B cell (primary cell): ENCODE measurements around the gene PIBF1. TPM values are rescaled to one million over a fixed set of nuclear protein-coding genes. Genes with fewer than 3 reads are reported as not detected.

Source experiments
- ATAC-seq: fragments of 200-7000 bp; cut with Tn5 transposase; one replicate; pipeline ENCODE4 v1.10.0; 2021; ENCODE audit warnings: low read depth, mild to moderate bottlenecking, moderate number of reproducible peaks, moderate library complexity
- CTCF ChIA-PET: fragments of 350-600 bp; sonication (Branson Sonifier 250); formaldehyde crosslinking; loops from one replicate; lab custom pipeline; 2021; ENCODE audit warnings: antibody characterized with exemption, inconsistent platforms; lab: Charles Lee
- POLR2A ChIA-PET: fragments of 350-600 bp; sonication (Branson Sonifier 250); formaldehyde crosslinking; loops from one replicate; lab custom pipeline; 2021; ENCODE audit warnings: antibody characterized with exemption; lab: Charles Lee
- DNase-seq: peaks from one replicate; pipeline ENCODE4 v3.0.0; 2013
- H2AFZ ChIP-seq: 2 replicates; pipeline ENCODE4 v1.6.1; 2012; ENCODE audit warnings: mild to moderate bottlenecking, low read depth, low read length; ENCODE audit not compliant: insufficient read depth, poor library complexity, severe bottlenecking
- H3K27ac ChIP-seq, 2 donors: 1 replicate in 1 of 2; 2 replicates in 1 of 2; pipeline ENCODE4 v1.5.1; 2012 to 2013; ENCODE audit warnings: low read length in 2 of 2, mild to moderate bottlenecking in 2 of 2, moderate library complexity in 1 of 2
- H3K27me3 ChIP-seq, 4 experiments: fragments of 200-600 bp in 1 of 4; sonication (generic) in 1 of 4; replicated peaks in 1 of 4; 1 replicate in 2 of 4; 2 replicates in 2 of 4; pipeline versions ENCODE4 v1.6.1 to v1.7.0; 2013 to 2016; ENCODE audit warnings: low read length in 3 of 4, mild to moderate bottlenecking in 2 of 4, mixed read lengths in 1 of 4, moderate library complexity in 1 of 4; ENCODE audit not compliant: insufficient read depth in 4 of 4, control insufficient read depth in 3 of 4; ENCODE audit errors: control extremely low read depth in 1 of 4
- H3K36me3 ChIP-seq, 2 experiments: replicated peaks in 1 of 2; 1 replicate in 1 of 2; 2 replicates in 1 of 2; pipeline versions ENCODE4 v1.6.1 to v1.7.1; 2013; ENCODE audit warnings: low read length in 1 of 2; ENCODE audit not compliant: insufficient read depth in 2 of 2, control insufficient read depth in 1 of 2; ENCODE audit errors: control extremely low read depth in 1 of 2, extremely low read depth in 1 of 2
- H3K4me1 ChIP-seq, 2 donors: fragments of 200-600 bp in 1 of 2; sonication (generic) in 1 of 2; 1 replicate in 1 of 2; 2 replicates in 1 of 2; pipeline versions ENCODE4 v1.5.1 to v1.6.1; 2013 to 2017; ENCODE audit warnings: low read length in 2 of 2; ENCODE audit not compliant: control insufficient read depth in 2 of 2, insufficient read depth in 2 of 2
- H3K4me2 ChIP-seq: replicated peaks from 2 replicates; pipeline ENCODE3; 2012; ENCODE audit warnings: mild to moderate bottlenecking, low read depth, low read length; ENCODE audit not compliant: poor library complexity, severe bottlenecking
- H3K4me3 ChIP-seq, 5 experiments: fragments of 200-600 bp in 1 of 5; sonication (generic) in 1 of 5; 1 replicate in 3 of 5; 2 replicates in 2 of 5; pipeline versions ENCODE4 v1.5.1 to v1.7.0; 2011 to 2016; ENCODE audit warnings: low read length in 4 of 5, mild to moderate bottlenecking in 4 of 5, low read depth in 2 of 5, control low read depth in 1 of 5, moderate library complexity in 1 of 5; ENCODE audit not compliant: insufficient read depth in 1 of 5; ENCODE audit errors: control extremely low read depth in 1 of 5, extremely low read depth in 1 of 5
- H3K79me2 ChIP-seq: fragments of 200-600 bp; sonication (generic); one replicate; pipeline ENCODE4 v1.6.0; 2016; ENCODE audit warnings: low read length; ENCODE audit not compliant: control insufficient read depth, insufficient read depth
- H3K9ac ChIP-seq: fragments of 200-600 bp; sonication (generic); 2 replicates; pipeline ENCODE4 v1.6.1; 2017; ENCODE audit warnings: mild to moderate bottlenecking, low read length, moderate library complexity
- H3K9me3 ChIP-seq, 3 donors: one replicate each; pipeline versions ENCODE4 v1.6.1 to v1.7.1; 2013; ENCODE audit warnings: low read length in 2 of 3; ENCODE audit not compliant: control insufficient read depth in 2 of 3, insufficient read depth in 1 of 3; ENCODE audit errors: control extremely low read depth in 1 of 3
- H4K20me1 ChIP-seq: 2 replicates; pipeline ENCODE4 v1.6.0; 2012; ENCODE audit warnings: mild to moderate bottlenecking, low read length; ENCODE audit not compliant: insufficient read depth, control insufficient read depth, poor library complexity, severe bottlenecking
- H3K27ac Mint-ChIP-seq: one replicate; pipeline ENCODE4 v1.8.0; 2021; ENCODE audit warnings: mixed read lengths
- H3K27me3 Mint-ChIP-seq: one replicate; pipeline ENCODE4 v1.8.0; 2021; ENCODE audit warnings: mixed read lengths
- H3K4me1 Mint-ChIP-seq: one replicate; pipeline ENCODE4 v1.8.0; 2021; ENCODE audit warnings: mixed read lengths
- H3K4me3 Mint-ChIP-seq: one replicate; pipeline ENCODE4 v1.8.0; 2021; ENCODE audit warnings: mixed read lengths
- H3K9me3 Mint-ChIP-seq: one replicate; pipeline ENCODE4 v1.8.0; 2022; ENCODE audit warnings: mixed read lengths; ENCODE audit not compliant: insufficient read depth
- CTCF ChIP-seq: fragments of 200-600 bp; IDR thresholded peaks from one replicate; pipeline ENCODE4 v1.8.0; 2022; ENCODE audit warnings: antibody characterized with exemption, mild to moderate bottlenecking
- EZH2 ChIP-seq: IDR thresholded peaks from 2 replicates; pipeline ENCODE4 v1.6.1; 2012; ENCODE audit warnings: borderline replicate concordance, low read depth, mild to moderate bottlenecking, moderate library complexity, low read length; ENCODE audit not compliant: insufficient read depth, poor library complexity, severe bottlenecking
- WGBS: methylation state at CpG from one replicate; pipeline ENCODE4 v1.1.5; 2013; ENCODE audit warnings: missing lambda C conversion rate; ENCODE audit not compliant: insufficient coverage; 5-methylcytosine and 5-hydroxymethylcytosine counted together
- intact Hi-C: fragments of 100-400 bp; cut with micrococcal nuclease; formaldehyde crosslinking; loops from one replicate; pipeline ENCODE4 v1.10.0; 2022
- polyA plus RNA-seq: library from polyadenylated mRNA; depleted of rRNA; stranded (reverse); fragments of >200 nt; gene quantifications from 2 replicates; pipeline ENCODE4 v1.2.3, GENCODE V29; 2012
- total RNA-seq, 2 donors: library from RNA; stranded (reverse); fragments of 120-200 nt in 1 of 2; gene quantifications; 1 replicate in 1 of 2; 2 replicates in 1 of 2; pipeline versions ENCODE4 v1.2.3 to v1.2.4, GENCODE V29; 2013 to 2022

Gene PIBF1
- total and polyA plus RNA-seq, 2 donors (not counting 1 experiment from before 2014, with no cell fraction given), result 4.5 to 43.1 TPM

- no peaks in the 10 kb centered on the region for H3K4me1 Mint-ChIP-seq
- Histone ChIP-seq H3K4me2 (no peak overlapping the region), H3K36me3 (peaks cover 2% of the 10 kb centered on the region in 2 experiments), H3K4me3 (no peak overlapping the region), H3K4me1 (no peaks in the 10 kb centered on the region), H2AFZ (no peak overlapping the region), H3K27me3 (no peaks in the 10 kb centered on the region), H4K20me1 (no peaks in the 10 kb centered on the region), H3K9ac (no peak overlapping the region), H3K79me2 (no peaks in the 10 kb centered on the region), H3K9me3 (peaks cover 0 to 2% (median 0%) of the 10 kb centered on the region in 3 donors), H3K27ac (no peak overlapping the region)
- no peaks in the 10 kb centered on the region for H3K27me3 Mint-ChIP-seq
- H3K27ac Mint-ChIP-seq, result no peak overlapping the region
- DNase-seq (no peak), ATAC-seq (no peak)
- intact Hi-C loops, result no loop called here
- no peak for TF ChIP-seq CTCF
- no peak for TF ChIP-seq EZH2
- no peak overlapping the region for H3K4me3 Mint-ChIP-seq
- H3K9me3 Mint-ChIP-seq, result no peaks in the 10 kb centered on the region
- ChIA-PET POLR2A (no interaction called here), CTCF (no interaction called here)
- no CpG with 5 or more reads among the region's 2 CpGs for WGBS
Observed at GRCh38 chr13:72884101-72884500, 102.2 kb downstream of the PIBF1 start.

GRCh38 chr13:72886272-72887067 is 104.5 kb downstream of the PIBF1 start:
- Mint-ChIP-seq H3K4me1 (no peaks in the 10 kb centered on the region), H3K9me3 (no peaks in the 10 kb centered on the region), H3K27me3 (no peaks in the 10 kb centered on the region), H3K27ac (no peak overlapping the region), H3K4me3 (no peak overlapping the region)
- Histone ChIP-seq H3K4me1 (no peaks in the 10 kb centered on the region), H3K79me2 (no peaks in the 10 kb centered on the region), H3K27me3 (no peaks in the 10 kb centered on the region), H4K20me1 (no peaks in the 10 kb centered on the region), H3K27ac (no peak overlapping the region), H3K4me3 (no peak overlapping the region), H3K9me3 (peaks cover 0 to 2% (median 0%) of the 10 kb centered on the region in 3 donors), H2AFZ (no peak overlapping the region), H3K9ac (no peak overlapping the region), H3K4me2 (no peak overlapping the region), H3K36me3 (peaks cover 2 to 4% of the 10 kb centered on the region in 2 experiments)
- no peak for DNase-seq
- intact Hi-C loops, result no loop called here
- CTCF ChIA-PET, result no interaction called here
- TF ChIP-seq EZH2, result no peak
- no peak for TF ChIP-seq CTCF
- no peak for ATAC-seq
- no CpG with 5 or more reads among the region's 5 CpGs for WGBS
- POLR2A ChIA-PET, result no interaction called here
